Right lobe of liver (tissue), 4 donors: ENCODE measurements around the gene SDR42E2.

ENCODE experiments used
- CTCF ChIP-seq, 4 donors: fragments of 200-600 bp in 3 of 4; fragments of 450-650 bp in 1 of 4; IDR thresholded peaks; one replicate each; pipeline versions ENCODE4 v1.5.1 to v1.8.0; 2016 to 2022; ENCODE audit warnings: antibody characterized with exemption in 4 of 4, mild to moderate bottlenecking in 2 of 4
- POLR2A ChIP-seq: fragments of 450-650 bp; IDR thresholded peaks from one replicate; pipeline ENCODE4 v1.6.1; 2017; ENCODE audit warnings: antibody characterized with exemption, mild to moderate bottlenecking
- donor health status: DM: no; HTN: no; CAD: no.
- donor health status: DM: no; HTN: no; CAD: no.
- donor health status: DM: no; HTN: yes; CAD: no.

DNA sequence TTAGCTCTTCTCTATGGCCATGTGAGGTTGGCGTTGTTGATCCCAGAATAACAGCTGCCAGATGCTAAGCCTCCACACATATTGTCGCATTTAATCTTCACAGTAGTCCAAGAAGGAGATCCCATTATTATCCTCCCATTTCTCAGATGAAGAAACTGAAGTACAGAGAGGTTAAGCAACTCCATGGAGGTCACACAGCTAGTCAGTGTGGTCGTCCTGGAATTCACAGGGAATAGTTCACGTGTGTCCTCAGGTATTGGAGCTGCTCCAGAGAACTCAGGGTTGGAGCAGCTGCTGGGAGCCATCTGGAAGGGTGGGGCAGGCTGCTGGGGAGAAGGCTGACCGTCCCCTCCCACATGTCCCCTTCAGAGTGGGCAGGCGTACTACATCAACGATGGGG lies 19.5 kb downstream of the SDR42E2 start:
- TF ChIP-seq CTCF (IDR thresholded peaks at IDR 0.05) (no peak), POLR2A (no peak)
